Spleen (tissue), 11 donors: ENCODE data around the gene KCNC1. TPM values are rescaled to one million over a fixed set of nuclear protein-coding genes. Genes with fewer than 3 reads are reported as not detected.

Experiments used
- DNase-seq: peaks from one replicate; pipeline ENCODE4 v3.0.0-alpha.2; 2020
- H3K27ac ChIP-seq, 8 donors: fragments of 200-600 bp; sonication (generic) in 7 of 8; 1 replicate in 4 of 8; 2 replicates in 4 of 8; pipeline versions ENCODE4 v1.5.0 to v1.8.0; 2016 to 2021; ENCODE audit warnings: inconsistent platforms in 4 of 8, mild to moderate bottlenecking in 4 of 8, moderate library complexity in 1 of 8
- H3K27me3 ChIP-seq, 7 donors: fragments of 200-600 bp; sonication (generic) in 6 of 7; replicated peaks in 1 of 7; 1 replicate in 4 of 7; 2 replicates in 3 of 7; pipeline versions ENCODE4 v1.5.0 to v1.8.0; 2016 to 2021; ENCODE audit warnings: inconsistent platforms in 3 of 7, mild to moderate bottlenecking in 1 of 7
- H3K36me3 ChIP-seq, 6 donors: fragments of 200-600 bp; sonication (generic) in 5 of 6; 1 replicate in 4 of 6; 2 replicates in 2 of 6; pipeline versions ENCODE4 v1.5.0 to v1.8.0; 2016 to 2021; ENCODE audit warnings: inconsistent platforms in 2 of 6
- H3K4me1 ChIP-seq, 6 donors: fragments of 200-600 bp; sonication (generic) in 5 of 6; 1 replicate in 3 of 6; 2 replicates in 3 of 6; pipeline versions ENCODE4 v1.5.0 to v1.8.0; 2016 to 2021; ENCODE audit warnings: inconsistent platforms in 3 of 6
- H3K4me3 ChIP-seq, 8 donors: fragments of 200-600 bp; sonication (generic) in 7 of 8; 1 replicate in 4 of 8; 2 replicates in 4 of 8; pipeline versions ENCODE4 v1.5.0 to v1.8.0; 2016 to 2021; ENCODE audit warnings: inconsistent platforms in 4 of 8, mild to moderate bottlenecking in 4 of 8, moderate library complexity in 2 of 8
- H3K9me3 ChIP-seq, 8 donors: fragments of 200-600 bp; sonication (generic) in 7 of 8; 1 replicate in 4 of 8; 2 replicates in 4 of 8; pipeline versions ENCODE4 v1.5.0 to v1.8.0; 2016 to 2021; ENCODE audit warnings: inconsistent platforms in 4 of 8
- CTCF ChIP-seq, 11 experiments: fragments of 200-600 bp in 7 of 11; fragments of 450-650 bp in 4 of 11; sonication (generic) in 4 of 11; IDR thresholded peaks in 8 of 11; conservative IDR thresholded peaks in 3 of 11; 1 replicate in 7 of 11; 2 replicates in 4 of 11; pipeline versions ENCODE4 v1.4.0 to v1.8.0; 2016 to 2021; ENCODE audit warnings: antibody characterized with exemption in 11 of 11, inconsistent platforms in 4 of 11, mild to moderate bottlenecking in 1 of 11
- POLR2A ChIP-seq, 3 donors: fragments of 450-650 bp; IDR thresholded peaks; one replicate each; pipeline ENCODE4 v1.5.1; 2017; ENCODE audit warnings: antibody characterized with exemption in 3 of 3, mild to moderate bottlenecking in 1 of 3
- POLR2AphosphoS5 ChIP-seq, 3 donors: sonication (generic); formaldehyde crosslinking; IDR thresholded peaks; one replicate each; pipeline ENCODE4 v1.5.1; 2017; ENCODE audit warnings: antibody characterized with exemption in 3 of 3
- WGBS, 5 donors: extraction: QIAGEN DNeasy Blood & Tissue Kit in 3 of 5; methylation state at CpG; one replicate each; pipeline versions ENCODE4 v1.1.5 to v1.1.7; 2013 to 2018; 5-methylcytosine and 5-hydroxymethylcytosine counted together
- intact Hi-C: fragments of 100-400 bp; cut with DNase I; formaldehyde crosslinking; loops from one replicate; pipeline ENCODE4 v1.15.0; 2023; ENCODE audit warnings: low total_unique reads
- polyA plus RNA-seq, 3 donors: library from polyadenylated mRNA; stranded (reverse); fragments of 200-250 nt; gene quantifications; one replicate each; pipeline ENCODE4 v1.2.1, GENCODE V29; 2013
- total RNA-seq, 7 donors: library from RNA; depleted of rRNA in 3 of 7; stranded (reverse); fragments of >200 nt in 3 of 7; fragmentation: NEBNext Ultra II Directional in 4 of 7; extraction: Animal tissue kit (Norgen Biotek cat#: 25700) in 4 of 7; gene quantifications; one replicate each; pipeline versions ENCODE4 v1.1.0 to v1.2.1, GENCODE V29; 2016 to 2021
- donor health status: healthy with polysubstance abuse.
- donor health status: DM: no; HTN: no; CAD: no; lungs with moderate emphysema.
- donor health status: DM: no; HTN: no; CAD: no.
- donor health status: Bipolar disorder and iron deficiency.
- donor health status: healthy.
- donor health status: DM: no; HTN: no; CAD: no.
- donor health status: DM: yes; HTN: yes; CAD: no.

The KCNC1 gene
- total and polyA plus RNA-seq, 10 donors: not detected

GRCh38 chr11:17707830-17708229, 26.8 kb upstream of the KCNC1 start:
- H3K27me3 ChIP-seq: peaks cover 0 to 37% (median 0%) of the 10 kb centered on the region in 7 donors
- peaks cover 0 to 11% (median 5%) of the 10 kb centered on the region in 8 donors for H3K9me3 ChIP-seq
- DNase-seq: no peak
- no peaks in the 10 kb centered on the region for H3K4me1 ChIP-seq
- intact Hi-C loops: no loop called here
- no peak for TF ChIP-seq POLR2A (IDR thresholded peaks at IDR 0.05)
- no peak for TF ChIP-seq POLR2AphosphoS5 (IDR thresholded peaks at IDR 0.05)
- no peak for TF ChIP-seq CTCF (IDR thresholded peaks at IDR 0.05 in 8 of 11, conservative IDR thresholded peaks at IDR 0.05 in 3 of 11)
- 55 to 71% (median 58%) methylated on average over 4 of the region's 4 CpGs for WGBS, 5 donors
- H3K4me3 ChIP-seq: no peak overlapping the region
- no peak overlapping the region for H3K27ac ChIP-seq
- no peaks in the 10 kb centered on the region for H3K36me3 ChIP-seq

- intact Hi-C loops: no loop called here
- TF ChIP-seq CTCF (IDR thresholded peaks at IDR 0.05 in 8 of 11, conservative IDR thresholded peaks at IDR 0.05 in 3 of 11) (no peak), POLR2A (IDR thresholded peaks at IDR 0.05) (no peak), POLR2AphosphoS5 (IDR thresholded peaks at IDR 0.05) (no peak)
Observed at GRCh38 chr11:17711836-17712235, 22.7 kb upstream of the KCNC1 start.

GRCh38 chr11:17713851-17714250, 20.7 kb upstream of the KCNC1 start:
- Histone ChIP-seq H3K4me3 (no peak overlapping the region), H3K27me3 (peaks cover 0 to 89% (median 28%) of the 10 kb centered on the region in 7 donors), H3K27ac (no peak overlapping the region), H3K36me3 (no peaks in the 10 kb centered on the region), H3K9me3 (no peaks in the 10 kb centered on the region), H3K4me1 (peaks cover 0 to 3% (median 1%) of the 10 kb centered on the region in 6 donors)
- intact Hi-C loops: no loop called here
- WGBS, 5 donors: 0 to 24% (median 12%) methylated on average over 1 of the region's 1 CpG; no CpG with 5 or more reads in 1 of the 5 donors
- DNase-seq: no peak
- TF ChIP-seq CTCF (IDR thresholded peaks at IDR 0.05 in 8 of 11, conservative IDR thresholded peaks at IDR 0.05 in 3 of 11): no peak
- TF ChIP-seq POLR2AphosphoS5 (IDR thresholded peaks at IDR 0.05): no peak
- no peak for TF ChIP-seq POLR2A (IDR thresholded peaks at IDR 0.05)

More at GRCh38 chr11:17711836-17712235, 22.7 kb upstream of the KCNC1 start:
- 20 to 35% (median 29%) methylated on average over 4 of the region's 4 CpGs for WGBS, 5 donors
- H3K4me3 ChIP-seq: no peak overlapping the region
- no peaks in the 10 kb centered on the region for H3K9me3 ChIP-seq
- H3K36me3 ChIP-seq: no peaks in the 10 kb centered on the region
- peaks cover 0 to 76% (median 12%) of the 10 kb centered on the region in 7 donors for H3K27me3 ChIP-seq
- no peak overlapping the region for H3K27ac ChIP-seq
- no peaks in the 10 kb centered on the region for H3K4me1 ChIP-seq
- DNase-seq: no peak

GRCh38 chr11:17714356-17714854, 20.2 kb upstream of the KCNC1 start:
- no peak for TF ChIP-seq POLR2AphosphoS5 (IDR thresholded peaks at IDR 0.05)
- TF ChIP-seq CTCF (IDR thresholded peaks at IDR 0.05 in 8 of 11, conservative IDR thresholded peaks at IDR 0.05 in 3 of 11): no peak
- no peak for TF ChIP-seq POLR2A (IDR thresholded peaks at IDR 0.05)
- WGBS, 5 donors: 39 to 65% (median 53%) methylated on average over 6 to 8 of the region's 8 CpGs
- H3K36me3 ChIP-seq: no peaks in the 10 kb centered on the region
- no peaks in the 10 kb centered on the region for H3K9me3 ChIP-seq
- peaks cover 0 to 8% (median 4%) of the 10 kb centered on the region in 6 donors for H3K4me1 ChIP-seq
- H3K27me3 ChIP-seq: peaks cover 0 to 89% (median 33%) of the 10 kb centered on the region in 7 donors
- no peak overlapping the region for H3K4me3 ChIP-seq
- no peak for DNase-seq
- no peak overlapping the region for H3K27ac ChIP-seq
- intact Hi-C loops: no loop called here
